Neural progenitor cell (in vitro differentiated cells): ENCODE results near the gene ERCC1. TPM values are rescaled to one million over a fixed set of nuclear protein-coding genes. Genes with fewer than 3 reads are reported as not detected.
"Not testable (repeated sequence)": the region's sequence is repeated elsewhere in the genome, so short reads cannot be mapped to it uniquely, and the experiment has no call there.

Experiments
- DNase-seq: peaks from one replicate; pipeline ENCODE4 v3.0.0-alpha.2; 2016; ENCODE audit warnings: low spot score
- H2AFZ ChIP-seq: fragments of 200-600 bp; sonication (generic); replicated peaks from 2 replicates; pipeline ENCODE4 v1.6.1; 2016; ENCODE audit warnings: antibody characterized with exemption
- H3F3A ChIP-seq: fragments of 200-600 bp; sonication (generic); 2 replicates; pipeline ENCODE4 v1.6.1; 2016; ENCODE audit warnings: antibody characterized with exemption, low read depth
- H3K27ac ChIP-seq: fragments of 200-600 bp; sonication (generic); 2 replicates; pipeline ENCODE4 v1.5.1; 2016; ENCODE audit warnings: mild to moderate bottlenecking
- H3K27me3 ChIP-seq: fragments of 200-600 bp; sonication (generic); 2 replicates; pipeline ENCODE4 v1.6.1; 2016; ENCODE audit warnings: mild to moderate bottlenecking, moderate library complexity
- H3K36me3 ChIP-seq: fragments of 200-600 bp; sonication (generic); 2 replicates; pipeline ENCODE4 v1.5.1; 2016
- H3K4me1 ChIP-seq: fragments of 200-600 bp; sonication (generic); 2 replicates; pipeline ENCODE4 v1.6.1; 2016; ENCODE audit warnings: mixed run types
- H3K4me2 ChIP-seq: fragments of 200-600 bp; sonication (generic); 2 replicates; pipeline ENCODE4 v1.6.1; 2016
- H3K4me3 ChIP-seq: fragments of 200-600 bp; sonication (generic); 2 replicates; pipeline ENCODE4 v1.5.1; 2016
- H3K79me2 ChIP-seq: fragments of 200-600 bp; sonication (generic); 2 replicates; pipeline ENCODE4 v1.6.1; 2016; ENCODE audit warnings: low read depth
- H3K9ac ChIP-seq: fragments of 200-600 bp; sonication (generic); 2 replicates; pipeline ENCODE4 v1.6.1; 2016
- H3K9me3 ChIP-seq: fragments of 200-600 bp; sonication (generic); 2 replicates; pipeline ENCODE4 v1.5.1; 2016; ENCODE audit warnings: low read depth
- H4K20me1 ChIP-seq: fragments of 200-600 bp; sonication (generic); 2 replicates; pipeline ENCODE4 v1.6.1; 2016; ENCODE audit warnings: low read depth
- H3K27ac Mint-ChIP-seq: 3 replicates; pipeline ENCODE4 v1.8.0; 2021; ENCODE audit warnings: mixed read lengths
- H3K27me3 Mint-ChIP-seq: 2 replicates; pipeline ENCODE4 v1.8.0; 2022; ENCODE audit warnings: low read depth, mild to moderate bottlenecking, inconsistent platforms, moderate library complexity, mixed read lengths; ENCODE audit not compliant: insufficient read depth
- H3K36me3 Mint-ChIP-seq: 3 replicates; pipeline ENCODE4 v1.8.0; 2021; ENCODE audit warnings: mixed read lengths
- H3K4me1 Mint-ChIP-seq: 3 replicates; pipeline ENCODE4 v1.8.0; 2021; ENCODE audit warnings: mixed read lengths
- H3K4me3 Mint-ChIP-seq: 3 replicates; pipeline ENCODE4 v1.8.0; 2021; ENCODE audit warnings: mild to moderate bottlenecking, moderate library complexity, mixed read lengths
- H3K9me3 Mint-ChIP-seq: 3 replicates; pipeline ENCODE4 v1.8.0; 2020; ENCODE audit warnings: mixed read lengths
- EZH2 ChIP-seq: fragments of 200-600 bp; sonication (generic); IDR thresholded peaks from 2 replicates; pipeline ENCODE4 v1.6.1; 2017; ENCODE audit warnings: antibody characterized with exemption, mild to moderate bottlenecking, moderate library complexity
- EZH2phosphoT487 ChIP-seq: fragments of 200-600 bp; sonication (generic); IDR thresholded peaks from 2 replicates; pipeline ENCODE4 v1.6.1; 2017; ENCODE audit warnings: antibody characterized with exemption
- total RNA-seq: library from RNA; depleted of rRNA; stranded (reverse); fragments of >200 nt; gene quantifications from 2 replicates; pipeline ENCODE4 v1.2.3, GENCODE V29; 2015; ENCODE audit warnings: low replicate concordance
- TF ChIP-seq, protein P1 (sequence below): fragments of 200-600 bp; sonication (generic); IDR thresholded peaks from 2 replicates; pipeline ENCODE4 v1.5.1; 2017; ENCODE audit warnings: antibody characterized with exemption, mild to moderate bottlenecking

Gene ERCC1
- total RNA-seq, 1 donor from 2014 or later = 46.0 TPM

DNA sequence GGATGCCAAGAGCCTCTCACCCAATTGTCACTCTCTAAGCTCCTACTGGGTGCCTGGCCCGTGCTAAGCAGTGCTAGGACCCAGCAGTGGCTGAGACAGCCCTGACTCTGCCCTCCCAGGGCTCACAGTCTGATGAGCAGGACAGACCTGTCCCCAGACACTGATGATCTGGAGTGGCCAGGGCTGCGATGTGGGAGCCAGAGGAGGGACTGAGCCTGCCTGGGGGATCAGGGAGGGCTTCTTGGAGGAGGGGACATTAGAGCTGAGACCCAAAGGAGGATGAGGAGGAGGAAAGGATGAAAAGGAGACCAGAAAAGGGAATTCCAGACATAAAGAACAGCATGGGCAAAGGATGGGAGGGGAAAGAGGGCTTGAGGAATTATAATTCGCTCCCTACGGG lies 6.6 kb downstream of the ERCC1 start:
- H3K4me3 Mint-ChIP-seq = no peak overlapping the region
- TF ChIP-seq EZH2phosphoT487 = no peak
- Histone ChIP-seq H3K4me2 (no peak overlapping the region), H3K9ac (no peak overlapping the region), H3K27ac (no peak overlapping the region), H3K27me3 (no peaks in the 10 kb centered on the region), H3K9me3 (no peaks in the 10 kb centered on the region), H3K4me1 (no peaks in the 10 kb centered on the region), H3K36me3 (no peaks in the 10 kb centered on the region), H3K79me2 (peaks cover 4% of the 10 kb centered on the region), H3K4me3 (no peak overlapping the region), H4K20me1 (peaks cover 7% of the 10 kb centered on the region), H2AFZ (no peak overlapping the region), H3F3A (no peaks in the 10 kb centered on the region)
- H3K36me3 Mint-ChIP-seq = peaks cover 29% of the 10 kb centered on the region
- H3K4me1 Mint-ChIP-seq = peaks cover 4% of the 10 kb centered on the region
- H3K27ac Mint-ChIP-seq = no peak overlapping the region
- DNase-seq = no peak
- H3K9me3 Mint-ChIP-seq = no peaks in the 10 kb centered on the region
- peaks cover 8% of the 10 kb centered on the region for H3K27me3 Mint-ChIP-seq

DNA sequence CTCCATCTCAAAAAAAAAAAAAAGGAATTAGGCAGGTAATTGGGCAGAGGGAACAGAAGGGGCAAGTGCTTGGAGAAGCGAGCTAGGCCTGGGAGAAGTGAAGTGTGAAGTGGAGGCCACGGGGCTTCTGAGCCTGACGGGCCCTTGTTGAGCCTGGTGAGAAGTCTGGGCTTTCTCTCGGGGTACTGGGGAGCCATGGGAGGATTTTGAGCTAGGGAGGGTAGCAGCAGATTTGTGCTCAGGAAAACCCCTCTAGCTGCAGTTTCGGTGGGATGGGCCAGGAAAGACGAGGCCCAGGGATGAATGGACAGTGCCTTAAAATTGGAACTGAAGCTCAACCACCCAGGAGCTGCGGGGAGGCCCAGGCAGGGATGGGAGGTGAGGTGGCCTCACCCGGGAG lies 9.2 kb downstream of the ERCC1 start:
- Histone ChIP-seq H3F3A (no peaks in the 10 kb centered on the region), H3K9me3 (no peaks in the 10 kb centered on the region), H3K36me3 (no peaks in the 10 kb centered on the region), H4K20me1 (no peaks in the 10 kb centered on the region), H3K27me3 (no peaks in the 10 kb centered on the region), H3K4me1 (no peaks in the 10 kb centered on the region), H3K79me2 (no peaks in the 10 kb centered on the region), H3K4me3 (no peak overlapping the region), H2AFZ (no peak overlapping the region), H3K9ac (no peak overlapping the region), H3K4me2 (no peak overlapping the region), H3K27ac (no peak overlapping the region)
- DNase-seq = no peak
- Mint-ChIP-seq H3K4me1 (no peaks in the 10 kb centered on the region), H3K9me3 (no peaks in the 10 kb centered on the region), H3K27me3 (peaks cover 6% of the 10 kb centered on the region), H3K4me3 (no peak overlapping the region), H3K27ac (no peak overlapping the region), H3K36me3 (peaks cover 21% of the 10 kb centered on the region)
- no peak for TF ChIP-seq EZH2
- TF ChIP-seq EZH2phosphoT487 = no peak
- TF ChIP-seq, protein P1, sequence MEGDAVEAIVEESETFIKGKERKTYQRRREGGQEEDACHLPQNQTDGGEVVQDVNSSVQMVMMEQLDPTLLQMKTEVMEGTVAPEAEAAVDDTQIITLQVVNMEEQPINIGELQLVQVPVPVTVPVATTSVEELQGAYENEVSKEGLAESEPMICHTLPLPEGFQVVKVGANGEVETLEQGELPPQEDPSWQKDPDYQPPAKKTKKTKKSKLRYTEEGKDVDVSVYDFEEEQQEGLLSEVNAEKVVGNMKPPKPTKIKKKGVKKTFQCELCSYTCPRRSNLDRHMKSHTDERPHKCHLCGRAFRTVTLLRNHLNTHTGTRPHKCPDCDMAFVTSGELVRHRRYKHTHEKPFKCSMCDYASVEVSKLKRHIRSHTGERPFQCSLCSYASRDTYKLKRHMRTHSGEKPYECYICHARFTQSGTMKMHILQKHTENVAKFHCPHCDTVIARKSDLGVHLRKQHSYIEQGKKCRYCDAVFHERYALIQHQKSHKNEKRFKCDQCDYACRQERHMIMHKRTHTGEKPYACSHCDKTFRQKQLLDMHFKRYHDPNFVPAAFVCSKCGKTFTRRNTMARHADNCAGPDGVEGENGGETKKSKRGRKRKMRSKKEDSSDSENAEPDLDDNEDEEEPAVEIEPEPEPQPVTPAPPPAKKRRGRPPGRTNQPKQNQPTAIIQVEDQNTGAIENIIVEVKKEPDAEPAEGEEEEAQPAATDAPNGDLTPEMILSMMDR = no peak

DNA sequence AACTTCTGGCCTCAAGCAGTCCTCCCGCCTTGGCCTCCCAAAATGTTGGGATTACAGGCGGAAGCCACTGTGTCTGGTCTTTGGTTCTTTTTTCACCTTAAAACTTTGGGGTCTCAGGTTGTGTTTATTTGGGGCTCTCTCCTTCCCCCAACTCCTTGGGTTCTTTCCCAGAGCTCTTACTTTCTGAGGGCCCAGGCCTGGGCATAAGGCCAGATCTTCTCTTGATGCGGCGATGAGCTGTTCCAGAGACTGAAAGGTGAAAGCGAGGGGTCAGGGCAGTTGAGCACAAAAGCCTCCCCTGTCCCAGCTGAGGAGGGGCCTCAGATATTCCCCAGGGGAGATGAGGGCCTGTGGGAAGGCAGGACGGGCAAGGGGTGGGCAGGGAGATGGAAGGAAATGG lies 10.2 kb downstream of the ERCC1 start:
- Histone ChIP-seq H3K4me3 (no peak overlapping the region), H3K36me3 (no peaks in the 10 kb centered on the region), H2AFZ (no peak overlapping the region), H3K9ac (no peak overlapping the region), H3K79me2 (no peaks in the 10 kb centered on the region), H3K4me1 (no peaks in the 10 kb centered on the region), H3K9me3 (no peaks in the 10 kb centered on the region), H3K4me2 (no peak overlapping the region), H4K20me1 (no peaks in the 10 kb centered on the region), H3K27ac (no peak overlapping the region), H3K27me3 (no peaks in the 10 kb centered on the region), H3F3A (no peaks in the 10 kb centered on the region)
- peaks cover 18% of the 10 kb centered on the region for H3K36me3 Mint-ChIP-seq
- TF ChIP-seq, protein P1 = no peak
- TF ChIP-seq EZH2 (no peak), EZH2phosphoT487 (no peak)
- peaks cover 6% of the 10 kb centered on the region for H3K27me3 Mint-ChIP-seq
- no peaks in the 10 kb centered on the region for H3K9me3 Mint-ChIP-seq
- no peak overlapping the region for H3K4me3 Mint-ChIP-seq
- no peak overlapping the region for H3K27ac Mint-ChIP-seq
- no peaks in the 10 kb centered on the region for H3K4me1 Mint-ChIP-seq
- DNase-seq = no peak

DNA sequence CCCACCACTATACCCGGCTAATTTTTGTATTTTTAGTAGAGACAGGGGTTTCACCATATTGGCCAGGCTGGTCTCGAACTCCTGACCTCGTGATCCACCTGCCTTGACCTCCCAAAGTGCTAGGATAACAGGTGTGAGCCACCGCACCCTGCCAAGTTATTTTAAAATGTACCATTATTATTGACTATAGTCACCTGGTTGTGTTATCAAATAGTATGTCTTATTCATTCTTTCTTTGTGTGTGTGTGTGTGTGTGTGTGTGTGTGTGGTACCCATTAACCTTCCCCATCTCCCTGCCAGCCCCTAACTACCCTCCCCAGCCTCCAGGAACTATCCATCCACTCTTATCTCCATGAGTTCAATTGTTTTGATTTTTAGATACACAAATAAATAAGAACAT lies 13.4 kb downstream of the ERCC1 start:
- not testable (repeated sequence) for H3K4me2 ChIP-seq, H3K9me3 ChIP-seq, H3K27ac Mint-ChIP-seq, H3K4me1 ChIP-seq, H3K4me1 Mint-ChIP-seq, H3K4me3 ChIP-seq, H3K36me3 ChIP-seq, H2AFZ ChIP-seq, H3K27ac ChIP-seq, H3K27me3 Mint-ChIP-seq, H3K9me3 Mint-ChIP-seq, DNase-seq, H3K27me3 ChIP-seq, H3K79me2 ChIP-seq, H3F3A ChIP-seq, H4K20me1 ChIP-seq, H3K9ac ChIP-seq
- H3K4me3 Mint-ChIP-seq = peak overlapping the region; percentile 4
- H3K36me3 Mint-ChIP-seq = peaks cover 13% of the 10 kb centered on the region
